A673 (cell line): ENCODE results near the gene GLCCI1.

Experiments used
- CTCF ChIP-seq: fragments of 300-800, 200-600 bp; sonication (generic); conservative IDR thresholded peaks from 2 replicates; pipeline ENCODE4 v1.5.1; 2017; ENCODE audit warnings: low read depth, mild to moderate bottlenecking, antibody characterized with exemption, low read length, moderate library complexity, mixed read lengths
- EZH2 ChIP-seq: fragments of 200-600 bp; sonication (generic); IDR thresholded peaks from 2 replicates; pipeline ENCODE4 v1.6.1; 2017; ENCODE audit warnings: borderline replicate concordance, low read depth, mild to moderate bottlenecking, mixed read lengths, antibody characterized with exemption, low read length; ENCODE audit not compliant: poor library complexity, severe bottlenecking

GRCh38 chr7:7968544-7969305 lies at the start of gene GLCCI1:
- TF ChIP-seq CTCF, result no peak
- no peak for TF ChIP-seq EZH2
